H1 (cell line): ENCODE results near the gene CCDC157. TPM values are rescaled to one million over a fixed set of nuclear protein-coding genes. Genes with fewer than 3 reads are reported as not detected.

Experiments
- CTCF ChIA-PET: fragments of 300-600 bp; sonication (Branson Sonifier 250); formaldehyde crosslinking; loops from one replicate; lab custom pipeline; 2021; ENCODE audit not compliant: partially characterized antibody; lab: Charles Lee
- POLR2A ChIA-PET: fragments of 300-600 bp; sonication (Branson Sonifier 250); formaldehyde crosslinking; loops from one replicate; lab custom pipeline; 2021; ENCODE audit warnings: inconsistent platforms; ENCODE audit not compliant: partially characterized antibody; lab: Charles Lee
- DNase-seq, 2 experiments: peaks; one replicate each; pipeline versions ENCODE4 v3.0.0 to v3.0.0-alpha.2; 2010 to 2022; ENCODE audit warnings: low spot score in 2 of 2, low read depth in 1 of 2, mixed read lengths in 1 of 2
- FAIRE-seq: peaks from 2 replicates; lab custom pipeline; 2011; peaks lifted over from hg19 to GRCh38; lab: Jason Lieb, UNC
- H2AFZ ChIP-seq: 2 replicates; pipeline ENCODE4 v1.8.1; 2012; ENCODE audit warnings: low read length, inconsistent platforms
- H2AK5ac ChIP-seq: 2 replicates; pipeline ENCODE4 v1.6.1; 2013; ENCODE audit warnings: low read depth, low read length
- H2BK120ac ChIP-seq: replicated peaks from 2 replicates; pipeline ENCODE3; 2013; ENCODE audit warnings: low read depth, low read length, inconsistent platforms
- H2BK12ac ChIP-seq: 2 replicates; pipeline ENCODE4 v1.6.1; 2013; ENCODE audit warnings: low read depth, low read length
- H2BK15ac ChIP-seq: 2 replicates; pipeline ENCODE4 v1.6.1; 2013; ENCODE audit warnings: low read length
- H2BK20ac ChIP-seq: 2 replicates; pipeline ENCODE4 v1.6.1; 2013; ENCODE audit warnings: low read length
- H2BK5ac ChIP-seq: 2 replicates; pipeline ENCODE4 v1.6.1; 2013; ENCODE audit warnings: low read depth, low read length
- H3K14ac ChIP-seq: 2 replicates; pipeline ENCODE4 v1.6.1; 2013; ENCODE audit warnings: inconsistent platforms; ENCODE audit not compliant: insufficient read length
- H3K18ac ChIP-seq: 2 replicates; pipeline ENCODE4 v1.6.1; 2013; ENCODE audit warnings: low read length; ENCODE audit errors: extremely low read depth
- H3K23ac ChIP-seq: 2 replicates; pipeline ENCODE4 v1.6.1; 2013; ENCODE audit warnings: inconsistent platforms; ENCODE audit not compliant: insufficient read length
- H3K23me2 ChIP-seq: 2 replicates; pipeline ENCODE4 v1.6.1; 2013; ENCODE audit warnings: low read depth, low read length
- H3K27ac ChIP-seq: 2 replicates; pipeline ENCODE4 v1.6.1; 2011; ENCODE audit warnings: low read depth, low read length, inconsistent platforms
- H3K27me3 ChIP-seq, 4 experiments: replicated peaks in 1 of 4; 1 replicate in 1 of 4; 2 replicates in 3 of 4; pipeline versions ENCODE4 v1.6.1 to v1.8.1; 2011 to 2013; ENCODE audit warnings: low read length in 3 of 4, mild to moderate bottlenecking in 3 of 4, inconsistent platforms in 2 of 4, mixed read lengths in 2 of 4, moderate library complexity in 1 of 4; ENCODE audit not compliant: control insufficient read depth in 3 of 4, insufficient read depth in 3 of 4; ENCODE audit errors: extremely low read depth in 1 of 4
- H3K36me3 ChIP-seq, 4 experiments: 2 replicates each; pipeline versions ENCODE4 v1.6.1 to v1.8.1; 2011 to 2013; ENCODE audit warnings: mild to moderate bottlenecking in 4 of 4, low read length in 3 of 4, moderate library complexity in 2 of 4, control low read depth in 1 of 4, inconsistent platforms in 1 of 4; ENCODE audit not compliant: insufficient read depth in 4 of 4, control insufficient read depth in 2 of 4
- H3K4ac ChIP-seq: replicated peaks from 2 replicates; pipeline ENCODE3; 2013; ENCODE audit warnings: low read length, low read depth, mixed read lengths, inconsistent platforms; ENCODE audit not compliant: insufficient read length
- H3K4me1 ChIP-seq, 4 experiments: replicated peaks in 1 of 4; 1 replicate in 1 of 4; 2 replicates in 3 of 4; pipeline versions ENCODE4 v1.6.1 to v1.8.1; 2011 to 2013; ENCODE audit warnings: low read length in 3 of 4, inconsistent platforms in 2 of 4, mixed read lengths in 1 of 4; ENCODE audit not compliant: insufficient read depth in 4 of 4, control insufficient read depth in 3 of 4
- H3K4me2 ChIP-seq, 2 experiments: 2 replicates each; pipeline versions ENCODE4 v1.6.1 to v1.8.1; 2011 to 2013; ENCODE audit warnings: low read depth in 2 of 2, low read length in 2 of 2, control low read depth in 1 of 2, inconsistent platforms in 1 of 2, mild to moderate bottlenecking in 1 of 2; ENCODE audit not compliant: insufficient read depth in 1 of 2
- H3K4me3 ChIP-seq, 4 experiments: fragments of 200-600, 300-600 bp in 1 of 4; sonication (generic), shearing (Covaris generic), sonication (Bioruptor Twin) in 1 of 4; 2 replicates each; pipeline versions ENCODE4 v1.5.1 to v1.8.1; 2011 to 2016; ENCODE audit warnings: low read length in 4 of 4, low read depth in 3 of 4, control low read depth in 2 of 4, inconsistent platforms in 2 of 4, mild to moderate bottlenecking in 2 of 4, mixed read lengths in 1 of 4, moderate library complexity in 1 of 4; ENCODE audit not compliant: insufficient read depth in 2 of 4; ENCODE audit errors: extremely low read depth in 1 of 4
- H3K56ac ChIP-seq: replicated peaks from 2 replicates; pipeline ENCODE3; 2013; ENCODE audit warnings: low read depth, mild to moderate bottlenecking, mixed read lengths, low read length, inconsistent platforms; ENCODE audit not compliant: insufficient read length
- H3K79me1 ChIP-seq: 2 replicates; pipeline ENCODE4 v1.6.1; 2013; ENCODE audit warnings: low read depth, low read length, control low read depth
- H3K79me2 ChIP-seq, 2 experiments: 2 replicates each; pipeline versions ENCODE4 v1.6.1 to v1.8.1; 2012 to 2013; ENCODE audit warnings: low read length in 2 of 2, mild to moderate bottlenecking in 2 of 2, inconsistent platforms in 1 of 2; ENCODE audit not compliant: insufficient read depth in 2 of 2, control insufficient read depth in 1 of 2
- H3K9ac ChIP-seq, 4 experiments: replicated peaks in 1 of 4; 1 replicate in 1 of 4; 2 replicates in 3 of 4; pipeline versions ENCODE4 v1.6.1 to v1.8.1; 2011 to 2013; ENCODE audit warnings: low read depth in 3 of 4, low read length in 3 of 4, control low read depth in 2 of 4, mild to moderate bottlenecking in 2 of 4, moderate library complexity in 2 of 4, inconsistent platforms in 1 of 4; ENCODE audit errors: extremely low read depth in 1 of 4
- H3K9me3 ChIP-seq, 2 experiments: 2 replicates each; pipeline versions ENCODE4 v1.6.1 to v1.8.1; 2012 to 2013; ENCODE audit warnings: mild to moderate bottlenecking in 2 of 2, moderate library complexity in 2 of 2, control low read depth in 1 of 2, inconsistent platforms in 1 of 2, low read depth in 1 of 2, low read length in 1 of 2, mixed read lengths in 1 of 2; ENCODE audit not compliant: insufficient read depth in 2 of 2
- H4K20me1 ChIP-seq, 2 experiments: replicated peaks in 1 of 2; 2 replicates each; pipeline versions ENCODE3 to v1.8.1; 2011 to 2013; ENCODE audit warnings: inconsistent platforms in 2 of 2, low read length in 2 of 2, mild to moderate bottlenecking in 1 of 2; ENCODE audit not compliant: insufficient read depth in 2 of 2, control insufficient read depth in 1 of 2
- H4K5ac ChIP-seq: 2 replicates; pipeline ENCODE4 v1.6.1; 2013; ENCODE audit warnings: low read length, low read depth, mixed read lengths, inconsistent platforms; ENCODE audit not compliant: insufficient read length
- H4K8ac ChIP-seq: 2 replicates; pipeline ENCODE4 v1.8.0; 2013; ENCODE audit warnings: mild to moderate bottlenecking, moderate library complexity, low read length, inconsistent platforms; ENCODE audit not compliant: insufficient read depth; ENCODE audit errors: extremely low read depth
- H4K91ac ChIP-seq: replicated peaks from 2 replicates; pipeline ENCODE3; 2013; ENCODE audit warnings: low read length, mixed read lengths, inconsistent platforms; ENCODE audit not compliant: insufficient read length
- ATF2 ChIP-seq: IDR thresholded peaks from 2 replicates; pipeline ENCODE4 v1.6.1; 2012; ENCODE audit warnings: low read length, inconsistent platforms
- BCL11A ChIP-seq, 2 experiments: IDR thresholded peaks; one replicate each; pipeline ENCODE4 v1.6.1; 2011; ENCODE audit warnings: low read depth in 2 of 2, low read length in 2 of 2, mild to moderate bottlenecking in 2 of 2
- CHD1 ChIP-seq: IDR thresholded peaks from 2 replicates; pipeline ENCODE4 v1.6.1; 2012; ENCODE audit warnings: low read depth, low read length, improper control_type of control experiment
- EP300 ChIP-seq, 2 experiments: IDR thresholded peaks; 1 replicate in 1 of 2; 2 replicates in 1 of 2; pipeline ENCODE4 v1.6.1; 2011 to 2012; ENCODE audit warnings: low read depth in 2 of 2, low read length in 2 of 2, mild to moderate bottlenecking in 2 of 2, borderline replicate concordance in 1 of 2, inconsistent platforms in 1 of 2, moderate library complexity in 1 of 2
- JUND ChIP-seq: IDR thresholded peaks from 2 replicates; pipeline ENCODE4 v1.6.1; 2011; ENCODE audit warnings: mild to moderate bottlenecking, improper control_type of control experiment, low read length
- MAX ChIP-seq: IDR thresholded peaks from 2 replicates; pipeline ENCODE4 v1.6.1; 2012; ENCODE audit warnings: inconsistent platforms
- PHF8 ChIP-seq: fragments of 200-600 bp; sonication (generic); conservative IDR thresholded peaks from 2 replicates; pipeline ENCODE4 v1.7.1; 2012; ENCODE audit warnings: low read depth, mild to moderate bottlenecking, inconsistent platforms, low read length, moderate library complexity
- RNF2 ChIP-seq: fragments of 200-900, 300-1000 bp; sonication (generic); IDR thresholded peaks from 2 replicates; pipeline ENCODE4 v1.7.1; 2016; ENCODE audit warnings: borderline replicate concordance, low read depth, mild to moderate bottlenecking, antibody characterized with exemption, low read length; ENCODE audit not compliant: poor library complexity, severe bottlenecking; ENCODE audit errors: missing control alignments
- SIRT6 ChIP-seq: IDR thresholded peaks from one replicate; pipeline ENCODE4 v1.7.1; 2012; ENCODE audit warnings: low read length, inconsistent platforms
- SP4 ChIP-seq: IDR thresholded peaks from 2 replicates; pipeline ENCODE4 v1.6.1; 2012; ENCODE audit warnings: low read length, inconsistent platforms
- TAF7 ChIP-seq: optimal IDR thresholded peaks from 2 replicates; pipeline ENCODE3; 2011; ENCODE audit warnings: low read depth, mild to moderate bottlenecking, inconsistent platforms, low read length, moderate library complexity, borderline replicate concordance
- whole genome bisulfite sequencing, 2 experiments: shearing (Covaris generic) in 1 of 2; methylation state at CpG; one replicate each; pipeline versions ENCODE4 v1.1.6 to v1.1.7; 2013 to 2015; ENCODE audit warnings: low lambda C conversion rate in 2 of 2, mixed read lengths in 2 of 2, inconsistent platforms in 1 of 2, low coverage in 1 of 2, missing lambda C conversion rate in 1 of 2; ENCODE audit not compliant: insufficient replicate concordance in 2 of 2, insufficient coverage in 1 of 2, insufficient read length in 1 of 2; ENCODE audit errors: extremely low coverage in 1 of 2, missing lambda C conversion rate in 1 of 2; 5-methylcytosine and 5-hydroxymethylcytosine counted together
- polyA plus RNA-seq, 7 experiments: library from polyadenylated mRNA; depleted of rRNA in 3 of 7; stranded (reverse) in 5 of 7; unstranded in 2 of 7; fragments of >200 nt in 5 of 7; fragments of 200-250 nt in 2 of 7; gene quantifications; 1 replicate in 5 of 7; 2 replicates in 1 of 7; 4 replicates in 1 of 7; pipeline versions ENCODE4 v1.2.1 to v1.2.3, GENCODE V29; 2011 to 2013; ENCODE audit warnings: missing spikeins in 2 of 7, mixed read lengths in 2 of 7
- total RNA-seq: library from RNA; stranded (reverse); fragmentation: NEBNext Ultra II Directional; extraction: Animal tissue kit (Norgen Biotek cat#: 25700); gene quantifications from 2 replicates; pipeline ENCODE4 v1.2.1, GENCODE V29; 2021

Gene CCDC157
- total and polyA plus RNA-seq, 2 of the 8 experiments (the other 6 are each of a cell fraction or from before 2014, with no cell fraction given): 4.1 to 8.4 TPM

DNA sequence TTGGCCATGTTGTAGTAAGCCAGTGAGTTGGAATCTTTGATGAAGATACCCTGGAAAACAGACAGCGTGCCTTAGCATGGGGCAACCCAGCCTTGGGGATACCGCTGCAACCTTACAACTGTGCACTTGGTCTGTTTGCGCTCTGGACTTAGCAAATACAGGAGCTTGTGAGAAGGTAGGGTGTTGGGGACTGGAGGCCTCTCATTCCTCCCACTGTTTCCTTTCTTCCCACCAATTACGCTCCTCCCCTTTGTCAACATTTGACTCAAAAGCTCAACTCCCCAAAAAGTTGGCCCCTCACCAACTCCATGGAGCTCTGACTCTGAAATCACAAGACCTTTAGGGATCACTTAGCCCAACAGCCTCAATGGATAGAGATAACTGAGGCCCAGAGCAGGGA, 22.2 kb upstream of the CCDC157 start:
- Histone ChIP-seq H3K56ac (no peak overlapping the region), H2BK20ac (no peak overlapping the region), H4K20me1 (peaks cover 0 to 10% of the 10 kb centered on the region in 2 experiments), H4K91ac (no peak overlapping the region), H3K23me2 (no peaks in the 10 kb centered on the region), H2BK12ac (no peak overlapping the region), H3K79me1 (no peaks in the 10 kb centered on the region; the same call in 1 of the 2 replicates), H3K79me2 (no peaks in the 10 kb centered on the region), H2BK120ac (no peak overlapping the region), H3K27ac (no peak overlapping the region), H2AFZ (no peak overlapping the region), H3K18ac (no peak overlapping the region), H2BK15ac (no peak overlapping the region), H3K4me1 (no peaks in the 10 kb centered on the region), H3K4ac (no peak overlapping the region), H3K23ac (no peak overlapping the region), H2BK5ac (no peak overlapping the region), H4K8ac (no peak overlapping the region), H3K4me3 (no peak overlapping the region), H3K36me3 (peaks cover 36 to 81% (median 68%) of the 10 kb centered on the region in 4 experiments), H3K9me3 (no peaks in the 10 kb centered on the region), H3K4me2 (no peak overlapping the region), H3K14ac (no peak overlapping the region), H2AK5ac (no peak overlapping the region), H3K27me3 (no peaks in the 10 kb centered on the region), H3K9ac (no peak overlapping the region), H4K5ac (no peak overlapping the region)
- POLR2A ChIA-PET: no interaction called here
- FAIRE-seq: no peak
- 97% methylated on average over 4 of the region's 4 CpGs; no CpG with 5 or more reads in 1 of the 2 experiments for WGBS, 2 experiments
- no peak for DNase-seq
- CTCF ChIA-PET: interaction anchor here (0.8 to 1.7 kb wide), 3 partner anchors 15 to 96 kb away, joined by 3 to 8 read pairs (median 6); no protein-coding TSS in a partner anchor
- TF ChIP-seq BCL11A (IDR thresholded peaks at IDR 0.05; ENCODE audit: low read depth in 2 of 2, low read length in 2 of 2) (no peak), MAX (no peak), TAF7 (no peak), PHF8 (no peak), SP4 (no peak), CHD1 (no peak), JUND (no peak), EP300 (IDR thresholded peaks at IDR 0.05; ENCODE audit: borderline replicate concordance in 1 of 2, low read depth in 2 of 2, low read length in 2 of 2) (no peak), SIRT6 (no peak), ATF2 (no peak), RNF2 (no peak)
